ENCODE results near the gene CELA3B. TPM values are rescaled to one million over a fixed set of nuclear protein-coding genes. Genes with fewer than 3 reads are reported as not detected.

CELA3B gene
- total and polyA plus RNA-seq, 2 of the 13 experiments (the other 11 are each of a cell fraction or from before 2014, with no cell fraction given) = 0.34 TPM; not detected in 1

- no peak for TF ChIP-seq ZNF574 (CRISPR knock-in tag; IDR thresholded peaks at IDR 0.05)
- peak; percentile 97 for TF ChIP-seq TEAD3 (CRISPR knock-in tag; optimal IDR thresholded peaks at IDR 0.05; ENCODE audit: borderline replicate concordance)
- 0 out of 2 replicates have a peak, but pooled peaks have one; percentile 29 for TF ChIP-seq AKAP8 (CRISPR knock-in tag; IDR thresholded peaks at IDR 0.05)
- peak; percentile 52; the same call in 1 of the 2 replicates for TF ChIP-seq PAXIP1 (CRISPR knock-in tag; conservative IDR thresholded peaks at IDR 0.05)
- no peak for TF ChIP-seq ZNF431 (CRISPR knock-in tag; IDR thresholded peaks at IDR 0.05; ENCODE audit: borderline replicate concordance, low read depth)
- TF ChIP-seq HNF4A (CRISPR knock-in tag; IDR thresholded peaks at IDR 0.05) = peak; percentile 69
- TF ChIP-seq ZNF614 (CRISPR knock-in tag; IDR thresholded peaks at IDR 0.05; ENCODE audit: borderline replicate concordance) = no peak
- 0 out of 2 replicates have a peak, but pooled peaks have one; percentile 38 for TF ChIP-seq ZNF761 (CRISPR knock-in tag; conservative IDR thresholded peaks at IDR 0.05)
- TF ChIP-seq CHCHD3 (CRISPR knock-in tag; IDR thresholded peaks at IDR 0.05) = no peak
- TF ChIP-seq ZNF260 (CRISPR knock-in tag; IDR thresholded peaks at IDR 0.05; ENCODE audit: borderline replicate concordance, low read depth) = no peak
- TF ChIP-seq KLF15 (CRISPR knock-in tag; IDR thresholded peaks at IDR 0.05; ENCODE audit: borderline replicate concordance) = no peak
- TF ChIP-seq ZNF430 (CRISPR knock-in tag; IDR thresholded peaks at IDR 0.05) = no peak
- TF ChIP-seq ZMYM2 (CRISPR knock-in tag; IDR thresholded peaks at IDR 0.05) = no peak
- TF ChIP-seq ARID3A (IDR thresholded peaks at IDR 0.05; ENCODE audit: low read depth, low read length) = no peak
- no peak for TF ChIP-seq DDIT3 (CRISPR knock-in tag; IDR thresholded peaks at IDR 0.05)
- peak; percentile 31; the same call in 1 of the 2 replicates for TF ChIP-seq ZNF292 (CRISPR knock-in tag; IDR thresholded peaks at IDR 0.05; ENCODE audit: borderline replicate concordance, low read depth)
- TF ChIP-seq PHF21A (CRISPR knock-in tag; IDR thresholded peaks at IDR 0.05) = peak; percentile 71
- peak; percentile 80 for TF ChIP-seq HMG20B (CRISPR knock-in tag; conservative IDR thresholded peaks at IDR 0.05)
- TF ChIP-seq HNRNPUL1 (IDR thresholded peaks at IDR 0.05; ENCODE audit: low read depth, low read length) = no peak
- TF ChIP-seq CBX5 (CRISPR knock-in tag; IDR thresholded peaks at IDR 0.05; ENCODE audit: borderline replicate concordance) = no peak
- peak; percentile 51; the same call in 1 of the 2 replicates for TF ChIP-seq ELF3 (CRISPR knock-in tag; IDR thresholded peaks at IDR 0.05)
Measured at GRCh38 chr1:21927533-21928237, 49.1 kb upstream of the CELA3B start (continued).

Data from HepG2 (cell line).